Right renal cortex interstitium (tissue), 3 donors: ENCODE measurements around the gene WDFY1. TPM values are rescaled to one million over a fixed set of nuclear protein-coding genes. Genes with fewer than 3 reads are reported as not detected.

Experiments
- DNase-seq, 3 donors: peaks; one replicate each; pipeline ENCODE4 v3.0.0-alpha.2; 2013; ENCODE audit warnings: low read depth in 3 of 3, low spot score in 2 of 3
- polyA plus RNA-seq, 3 donors: library from polyadenylated mRNA; unstranded; fragments of 120-200 nt; gene quantifications; one replicate each; pipeline ENCODE4 v1.2.1, GENCODE V29; 2013; ENCODE audit not compliant: insufficient read length in 3 of 3

Gene WDFY1
- polyA plus RNA-seq, 3 donors: 60.4 to 60.9 (median 60.8) TPM

- DNase-seq: no peak
Measured at GRCh38 chr2:223826995-223827394, 118.1 kb downstream of the WDFY1 start.

Other genes starting within 250 kb of the WDFY1 start
- gene AP1S3, start 107.8 kb downstream of the WDFY1 start, polyA plus RNA-seq: 10 to 100 TPM; 11.2 to 13.5 (median 12.6) TPM
- gene MRPL44, start 12.1 kb upstream of the WDFY1 start, polyA plus RNA-seq: 10 to 100 TPM; 38.7 to 40.1 (median 40.1) TPM
- 100 to 1,000 TPM; 118 to 171 (median 121) TPM for gene SERPINE2, start 94.0 kb upstream of the WDFY1 start, polyA plus RNA-seq